ENCODE results near the gene SHISA5. TPM values are rescaled to one million over a fixed set of nuclear protein-coding genes. Genes with fewer than 3 reads are reported as not detected.

Gene SHISA5
- total and polyA plus RNA-seq, 10 of the 15 experiments (the other 5 are each of a cell fraction or from before 2014, with no cell fraction given), result 17.1 to 148 (median 67.3) TPM

- TF ChIP-seq, protein P1, sequence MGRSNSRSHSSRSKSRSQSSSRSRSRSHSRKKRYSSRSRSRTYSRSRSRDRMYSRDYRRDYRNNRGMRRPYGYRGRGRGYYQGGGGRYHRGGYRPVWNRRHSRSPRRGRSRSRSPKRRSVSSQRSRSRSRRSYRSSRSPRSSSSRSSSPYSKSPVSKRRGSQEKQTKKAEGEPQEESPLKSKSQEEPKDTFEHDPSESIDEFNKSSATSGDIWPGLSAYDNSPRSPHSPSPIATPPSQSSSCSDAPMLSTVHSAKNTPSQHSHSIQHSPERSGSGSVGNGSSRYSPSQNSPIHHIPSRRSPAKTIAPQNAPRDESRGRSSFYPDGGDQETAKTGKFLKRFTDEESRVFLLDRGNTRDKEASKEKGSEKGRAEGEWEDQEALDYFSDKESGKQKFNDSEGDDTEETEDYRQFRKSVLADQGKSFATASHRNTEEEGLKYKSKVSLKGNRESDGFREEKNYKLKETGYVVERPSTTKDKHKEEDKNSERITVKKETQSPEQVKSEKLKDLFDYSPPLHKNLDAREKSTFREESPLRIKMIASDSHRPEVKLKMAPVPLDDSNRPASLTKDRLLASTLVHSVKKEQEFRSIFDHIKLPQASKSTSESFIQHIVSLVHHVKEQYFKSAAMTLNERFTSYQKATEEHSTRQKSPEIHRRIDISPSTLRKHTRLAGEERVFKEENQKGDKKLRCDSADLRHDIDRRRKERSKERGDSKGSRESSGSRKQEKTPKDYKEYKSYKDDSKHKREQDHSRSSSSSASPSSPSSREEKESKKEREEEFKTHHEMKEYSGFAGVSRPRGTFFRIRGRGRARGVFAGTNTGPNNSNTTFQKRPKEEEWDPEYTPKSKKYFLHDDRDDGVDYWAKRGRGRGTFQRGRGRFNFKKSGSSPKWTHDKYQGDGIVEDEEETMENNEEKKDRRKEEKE (IDR thresholded peaks at IDR 0.05), result no peak
Measured at GRCh38 chr3:48548729-48549705, 45.0 kb upstream of the SHISA5 start (continued).

DNA sequence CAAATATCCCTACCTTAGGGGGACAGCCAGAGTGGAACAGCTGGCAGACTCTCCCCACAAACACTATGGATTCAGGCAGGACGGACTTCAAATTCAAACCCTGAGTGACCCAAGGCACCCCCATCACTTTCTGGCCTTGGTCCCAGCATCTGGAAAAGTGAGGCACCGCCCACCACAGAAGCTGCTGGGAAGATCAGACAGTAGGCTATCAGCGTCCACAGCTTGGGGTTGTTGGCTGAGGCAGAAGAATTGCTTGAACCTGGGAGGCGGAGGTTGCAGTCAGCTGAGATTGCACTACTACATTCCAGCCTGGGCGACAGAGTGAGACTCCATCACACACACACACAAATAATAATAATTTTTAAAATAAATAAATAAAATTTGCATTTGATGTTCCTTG is 44.2 kb upstream of the SHISA5 start:
- Histone ChIP-seq H3K79me2 (ENCODE audit: control insufficient read depth, insufficient read depth, low read length) (peaks cover 19% of the 10 kb centered on the region), H3K27me3 (replicated peaks in 1 of 2; ENCODE audit: control insufficient read depth in 2 of 2, insufficient read depth in 2 of 2, low read length in 1 of 2) (no peaks in the 10 kb centered on the region), H3K4me2 (ENCODE audit: control insufficient read depth, insufficient read depth) (no peak overlapping the region), H3K27ac (ENCODE audit: control insufficient read depth, insufficient read depth) (no peak overlapping the region), H2AFZ (ENCODE audit: control insufficient read depth, low read depth, low read length) (no peak overlapping the region), H3K36me3 (ENCODE audit: control insufficient read depth in 2 of 2, insufficient read depth in 2 of 2, low read length in 1 of 2) (peaks cover 0 to 36% of the 10 kb centered on the region in 2 experiments; a peak in 2 of 4 replicates), H3K4me3 (no peak overlapping the region), H3K9ac (ENCODE audit: control insufficient read depth, insufficient read depth, low read length) (no peak overlapping the region), H4K20me1 (ENCODE audit: control insufficient read depth, insufficient read depth) (0 out of 2 replicates have a peak, but pooled peaks cover 2% of the 10 kb centered on the region), H3K4me1 (ENCODE audit: control insufficient read depth, insufficient read depth, low read length) (no peaks in the 10 kb centered on the region; the same call in 1 of the 2 replicates), H3K9me3 (replicated peaks; ENCODE audit: control insufficient read depth, insufficient read depth, low read length) (no peaks in the 10 kb centered on the region; the same call in 2 of the 3 replicates)
- no peak for FAIRE-seq
- no TSS peak for BruUV-seq (replicated peaks)
- ChIA-PET RAD21 (ENCODE audit: unreplicated experiment) (interaction anchor here (1.0 to 4.7 kb wide), 7 partner anchors 75 to 147 kb away, joined by 3 to 35 read pairs (median 5); a partner anchor contains a TSS), CTCF (interaction anchor here (0.5 to 16.3 kb wide), 9 partner anchors 10 to 294 kb away, joined by 3 to 239 read pairs (median 23); partner anchors contain the start of genes CCDC51, SLC26A6 and TMA7), POLR2A (no interaction called here), SMC1A (ENCODE audit: uncharacterized antibody, unreplicated experiment) (interaction anchor here (1.1 to 3.8 kb wide), 6 partner anchors 9 to 148 kb away, joined by 3 to 28 read pairs (median 11); partner anchors contain the start of genes CCDC51, PFKFB4 and TMA7)
- in situ Hi-C loops (cut with MboI), result no loop called here
- 72% methylated on average over 5 of the region's 5 CpGs for WGBS (ENCODE audit: insufficient coverage, insufficient replicate concordance, low lambda C conversion rate, missing lambda C conversion rate)
- DNase-seq (ENCODE audit: low read depth, low spot score), result no peak
- intact Hi-C loops (cut with micrococcal nuclease; ENCODE audit: unreplicated experiment), result loop anchor here (1.0 to 5.0 kb wide), 3 partner anchors 36 to 147 kb away; no protein-coding TSS in a partner anchor
- no peak for ATAC-seq
- TF ChIP-seq SUZ12 (IDR thresholded peaks at IDR 0.05; ENCODE audit: unreplicated experiment), result no peak
- TF ChIP-seq EZH2 (IDR thresholded peaks at IDR 0.05; ENCODE audit: borderline replicate concordance, control insufficient read depth, low read depth, low read length), result no peak
- TF ChIP-seq BRCA1 (IDR thresholded peaks at IDR 0.05; ENCODE audit: low read depth, low read length), result no peak
- no peak for TF ChIP-seq ZNF274 (IDR thresholded peaks at IDR 0.05; ENCODE audit: insufficient read depth, insufficient read length)
- TF ChIP-seq, protein P2, sequence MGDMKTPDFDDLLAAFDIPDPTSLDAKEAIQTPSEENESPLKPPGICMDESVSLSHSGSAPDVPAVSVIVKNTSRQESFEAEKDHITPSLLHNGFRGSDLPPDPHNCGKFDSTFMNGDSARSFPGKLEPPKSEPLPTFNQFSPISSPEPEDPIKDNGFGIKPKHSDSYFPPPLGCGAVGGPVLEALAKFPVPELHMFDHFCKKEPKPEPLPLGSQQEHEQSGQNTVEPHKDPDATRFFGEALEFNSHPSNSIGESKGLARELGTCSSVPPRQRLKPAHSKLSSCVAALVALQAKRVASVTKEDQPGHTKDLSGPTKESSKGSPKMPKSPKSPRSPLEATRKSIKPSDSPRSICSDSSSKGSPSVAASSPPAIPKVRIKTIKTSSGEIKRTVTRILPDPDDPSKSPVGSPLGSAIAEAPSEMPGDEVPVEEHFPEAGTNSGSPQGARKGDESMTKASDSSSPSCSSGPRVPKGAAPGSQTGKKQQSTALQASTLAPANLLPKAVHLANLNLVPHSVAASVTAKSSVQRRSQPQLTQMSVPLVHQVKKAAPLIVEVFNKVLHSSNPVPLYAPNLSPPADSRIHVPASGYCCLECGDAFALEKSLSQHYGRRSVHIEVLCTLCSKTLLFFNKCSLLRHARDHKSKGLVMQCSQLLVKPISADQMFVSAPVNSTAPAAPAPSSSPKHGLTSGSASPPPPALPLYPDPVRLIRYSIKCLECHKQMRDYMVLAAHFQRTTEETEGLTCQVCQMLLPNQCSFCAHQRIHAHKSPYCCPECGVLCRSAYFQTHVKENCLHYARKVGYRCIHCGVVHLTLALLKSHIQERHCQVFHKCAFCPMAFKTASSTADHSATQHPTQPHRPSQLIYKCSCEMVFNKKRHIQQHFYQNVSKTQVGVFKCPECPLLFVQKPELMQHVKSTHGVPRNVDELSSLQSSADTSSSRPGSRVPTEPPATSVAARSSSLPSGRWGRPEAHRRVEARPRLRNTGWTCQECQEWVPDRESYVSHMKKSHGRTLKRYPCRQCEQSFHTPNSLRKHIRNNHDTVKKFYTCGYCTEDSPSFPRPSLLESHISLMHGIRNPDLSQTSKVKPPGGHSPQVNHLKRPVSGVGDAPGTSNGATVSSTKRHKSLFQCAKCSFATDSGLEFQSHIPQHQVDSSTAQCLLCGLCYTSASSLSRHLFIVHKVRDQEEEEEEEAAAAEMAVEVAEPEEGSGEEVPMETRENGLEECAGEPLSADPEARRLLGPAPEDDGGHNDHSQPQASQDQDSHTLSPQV (IDR thresholded peaks at IDR 0.05), result no peak
- TF ChIP-seq ZSCAN29 (IDR thresholded peaks at IDR 0.05), result no peak
- TF ChIP-seq IKZF1 (conservative IDR thresholded peaks at IDR 0.05), result no peak
- no peak for TF ChIP-seq ATF3 (IDR thresholded peaks at IDR 0.05; ENCODE audit: borderline replicate concordance, extremely low read depth, low read depth, low read length)
- TF ChIP-seq POU2F2 (IDR thresholded peaks at IDR 0.05; ENCODE audit: borderline replicate concordance, low read depth, low read length), result no peak
- no peak for TF ChIP-seq PAX5 (IDR thresholded peaks at IDR 0.05; ENCODE audit: borderline replicate concordance, low read depth, low read length)
- no peak for TF ChIP-seq RUNX3 (IDR thresholded peaks at IDR 0.05; ENCODE audit: low read length)
